HL-60 (cell line): Measurements from ENCODE around the gene PSMG3.

Experiments used
- REST ChIP-seq: IDR thresholded peaks from 2 replicates; pipeline ENCODE4 v1.6.1; 2012; ENCODE audit warnings: low read depth; ENCODE audit not compliant: insufficient replicate concordance
- TF ChIP-seq, protein P1 (sequence below): IDR thresholded peaks from one replicate; pipeline ENCODE4 v1.5.1; 2011; ENCODE audit warnings: low read length, control low read depth, inconsistent platforms; ENCODE audit not compliant: insufficient read depth

DNA sequence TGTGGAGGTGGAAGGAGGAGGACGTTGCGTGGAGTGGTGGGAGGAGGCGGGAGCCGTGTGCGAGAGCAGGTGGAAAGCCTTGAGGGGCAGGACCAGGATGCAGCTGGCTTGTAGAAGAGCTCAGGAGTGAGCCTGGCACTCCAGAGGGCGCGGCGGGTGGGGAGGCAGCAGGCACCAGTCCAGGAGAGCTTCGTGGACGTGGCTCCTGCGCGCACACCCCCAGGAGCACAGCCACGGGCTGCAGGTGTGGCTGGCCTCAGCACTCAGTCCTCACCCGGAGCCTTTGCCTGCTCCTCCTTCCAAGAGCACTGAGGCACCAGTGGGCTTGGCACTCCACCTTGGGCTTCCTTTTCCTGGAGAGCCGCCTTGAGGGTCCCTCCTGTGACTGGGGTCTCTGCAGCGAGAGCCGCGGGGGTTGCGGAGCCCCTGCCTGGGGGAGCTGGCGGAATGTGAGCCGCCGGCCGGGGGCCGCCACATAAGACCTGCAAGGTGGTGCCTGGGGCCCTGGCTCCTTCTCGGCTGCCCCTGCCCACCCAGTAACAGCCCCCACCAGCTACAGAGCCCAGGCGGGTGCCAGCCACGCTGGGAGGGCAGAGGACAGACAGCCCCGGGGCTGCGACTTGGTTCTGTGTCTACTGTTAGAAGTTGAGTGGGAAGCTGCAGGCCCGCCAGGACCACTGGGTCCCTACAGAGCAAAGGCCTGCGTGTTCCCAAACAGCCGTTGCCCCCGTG is 28.2 kb downstream of the PSMG3 start:
- TF ChIP-seq REST = no peak
- TF ChIP-seq, protein P1, sequence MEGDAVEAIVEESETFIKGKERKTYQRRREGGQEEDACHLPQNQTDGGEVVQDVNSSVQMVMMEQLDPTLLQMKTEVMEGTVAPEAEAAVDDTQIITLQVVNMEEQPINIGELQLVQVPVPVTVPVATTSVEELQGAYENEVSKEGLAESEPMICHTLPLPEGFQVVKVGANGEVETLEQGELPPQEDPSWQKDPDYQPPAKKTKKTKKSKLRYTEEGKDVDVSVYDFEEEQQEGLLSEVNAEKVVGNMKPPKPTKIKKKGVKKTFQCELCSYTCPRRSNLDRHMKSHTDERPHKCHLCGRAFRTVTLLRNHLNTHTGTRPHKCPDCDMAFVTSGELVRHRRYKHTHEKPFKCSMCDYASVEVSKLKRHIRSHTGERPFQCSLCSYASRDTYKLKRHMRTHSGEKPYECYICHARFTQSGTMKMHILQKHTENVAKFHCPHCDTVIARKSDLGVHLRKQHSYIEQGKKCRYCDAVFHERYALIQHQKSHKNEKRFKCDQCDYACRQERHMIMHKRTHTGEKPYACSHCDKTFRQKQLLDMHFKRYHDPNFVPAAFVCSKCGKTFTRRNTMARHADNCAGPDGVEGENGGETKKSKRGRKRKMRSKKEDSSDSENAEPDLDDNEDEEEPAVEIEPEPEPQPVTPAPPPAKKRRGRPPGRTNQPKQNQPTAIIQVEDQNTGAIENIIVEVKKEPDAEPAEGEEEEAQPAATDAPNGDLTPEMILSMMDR = no peak
